Liver (tissue), 3 donors: Measurements from ENCODE around the gene PLK3.

Source experiments
- ATF3 ChIP-seq: IDR thresholded peaks from 2 replicates; pipeline ENCODE4 v1.6.1; 2016; ENCODE audit warnings: antibody characterized with exemption
- CTCF ChIP-seq: fragments of 150-350 bp; IDR thresholded peaks from 2 replicates; pipeline ENCODE4 v1.5.1; 2017; ENCODE audit warnings: improper control_type of control experiment, low read depth, low read length; ENCODE audit not compliant: missing input control
- EGR1 ChIP-seq, 2 donors: IDR thresholded peaks; 2 replicates each; pipeline ENCODE4 v1.6.1; 2016 to 2018; ENCODE audit warnings: antibody characterized with exemption in 2 of 2, low read depth in 2 of 2
- JUND ChIP-seq, 2 donors: IDR thresholded peaks; 2 replicates each; pipeline ENCODE4 v1.6.1; 2016; ENCODE audit warnings: antibody characterized with exemption in 2 of 2
- MAX ChIP-seq: IDR thresholded peaks from 2 replicates; pipeline ENCODE4 v1.6.1; 2016; ENCODE audit warnings: antibody characterized with exemption
- RAD21 ChIP-seq, 2 donors: IDR thresholded peaks; 2 replicates each; pipeline ENCODE4 v1.6.1; 2016; ENCODE audit warnings: antibody characterized with exemption in 2 of 2, mild to moderate bottlenecking in 2 of 2
- REST ChIP-seq: IDR thresholded peaks from 2 replicates; pipeline ENCODE4 v1.6.1; 2016; ENCODE audit warnings: antibody characterized with exemption, mild to moderate bottlenecking
- RXRA ChIP-seq, 2 donors: IDR thresholded peaks; 2 replicates each; pipeline ENCODE4 v1.6.1; 2017 to 2018; ENCODE audit warnings: antibody characterized with exemption in 2 of 2, mild to moderate bottlenecking in 1 of 2
- SP1 ChIP-seq: IDR thresholded peaks from 2 replicates; pipeline ENCODE4 v1.6.1; 2018; ENCODE audit warnings: antibody characterized with exemption, mild to moderate bottlenecking
- TAF1 ChIP-seq: conservative IDR thresholded peaks from 2 replicates; pipeline ENCODE4 v1.6.1; 2016; ENCODE audit warnings: antibody characterized with exemption, mild to moderate bottlenecking
- YY1 ChIP-seq: IDR thresholded peaks from 2 replicates; pipeline ENCODE4 v1.6.1; 2016; ENCODE audit warnings: antibody characterized with exemption, mild to moderate bottlenecking
- ZBTB33 ChIP-seq: IDR thresholded peaks from 2 replicates; pipeline ENCODE4 v1.6.1; 2016; ENCODE audit warnings: antibody characterized with exemption
- donor health status: healthy.
- donor health status: healthy.

- no peak for TF ChIP-seq CTCF
- no peak for TF ChIP-seq SP1
- TF ChIP-seq YY1, result no peak
- TF ChIP-seq RAD21 (IDR thresholded peaks at IDR 0.05), result no peak
- no peak for TF ChIP-seq JUND (IDR thresholded peaks at IDR 0.05)
- no peak for TF ChIP-seq REST
- no peak for TF ChIP-seq TAF1
- no peak for TF ChIP-seq RXRA (IDR thresholded peaks at IDR 0.05)
- no peak for TF ChIP-seq MAX
- no peak for TF ChIP-seq ZBTB33
- TF ChIP-seq EGR1 (IDR thresholded peaks at IDR 0.05; ENCODE audit: low read depth in 2 of 2), result no peak
- no peak for TF ChIP-seq ATF3
Measured at GRCh38 chr1:44760876-44761275, 39.3 kb upstream of the PLK3 start.
